Pancreas (tissue), 10 donors: ENCODE results near the gene CDK9. TPM values are rescaled to one million over a fixed set of nuclear protein-coding genes. Genes with fewer than 3 reads are reported as not detected.
A peak's percentile ranks its signal among the peaks of the same experiment; 100 is the strongest.

Source experiments
- ATAC-seq, 4 donors: fragments of 200-7000 bp; cut with Tn5 transposase; one replicate each; pipeline versions ENCODE4 v1.8.0 to v1.9.1; 2020; ENCODE audit warnings: mild to moderate bottlenecking in 4 of 4, moderate library complexity in 4 of 4
- DNase-seq, 6 donors: peaks; one replicate each; pipeline ENCODE4 v3.0.0-alpha.2; 2020
- FAIRE-seq: peaks from 2 replicates; lab custom pipeline; 2012; peaks lifted over from hg19 to GRCh38; lab: Jason Lieb, UNC
- H3K27ac ChIP-seq, 4 donors: fragments of 200-600 bp; sonication (generic); 1 replicate in 3 of 4; 2 replicates in 1 of 4; pipeline versions ENCODE4 v1.5.0 to v1.8.0; 2020
- H3K27me3 ChIP-seq, 4 donors: fragments of 200-600 bp; one replicate each; pipeline ENCODE4 v1.8.0; 2021
- H3K36me3 ChIP-seq, 3 donors: fragments of 200-600 bp; sonication (generic) in 1 of 3; one replicate each; pipeline versions ENCODE4 v1.5.0 to v1.8.0; 2020 to 2021
- H3K4me1 ChIP-seq, 3 donors: fragments of 200-600 bp; one replicate each; pipeline ENCODE4 v1.8.0; 2021
- H3K4me3 ChIP-seq, 4 donors: fragments of 200-600 bp; sonication (generic) in 2 of 4; one replicate each; pipeline versions ENCODE4 v1.5.0 to v1.8.0; 2020 to 2021
- H3K9me3 ChIP-seq, 4 donors: fragments of 200-600 bp; one replicate each; pipeline ENCODE4 v1.8.0; 2021
- WGBS, 2 donors: extraction: QIAGEN DNeasy Blood & Tissue Kit; methylation state at CpG; one replicate each; pipeline ENCODE4 v1.1.7; 2013; 5-methylcytosine and 5-hydroxymethylcytosine counted together
- intact Hi-C, 3 donors: fragments of 100-400 bp; cut with DNase I; formaldehyde crosslinking; loops; one replicate each; pipeline versions ENCODE4 v1.11.1 to v1.14.2; 2022
- polyA plus RNA-seq, 2 donors: library from polyadenylated mRNA; stranded (reverse); fragments of 200-250 nt; gene quantifications; one replicate each; pipeline ENCODE4 v1.2.3, GENCODE V29; 2013
- total RNA-seq, 6 donors: library from RNA; stranded (reverse); fragmentation: NEBNext Ultra II Directional in 4 of 6; extraction: Animal tissue kit (Norgen Biotek cat#: 25700) in 4 of 6; gene quantifications; one replicate each; pipeline versions ENCODE4 v1.2.1 to v1.2.4, GENCODE V29; 2021 to 2023
- TF ChIP-seq, protein P1 (sequence below), 4 donors: fragments of 200-600 bp; sonication (generic) in 3 of 4; IDR thresholded peaks; one replicate each; pipeline versions ENCODE4 v1.5.0 to v1.8.0; 2021; ENCODE audit warnings: antibody characterized with exemption in 4 of 4
- donor health status: healthy with polysubstance abuse.
- donor health status: DM: no; HTN: no; CAD: no; lungs with moderate emphysema.
- donor health status: DM: no; HTN: no; CAD: no.
- donor health status: control.
- donor health status: control.
- donor health status: Bipolar disorder and iron deficiency.
- donor health status: DM: yes; HTN: yes; CAD: no.
- donor health status: DM: no; HTN: no; CAD: no.
- donor health status: DM: no; HTN: no; CAD: no.
- donor health status: DM: yes; HTN: yes; CAD: no.

CDK9 gene
- total and polyA plus RNA-seq, 8 donors, result 33.9 to 119 (median 46.3) TPM

DNA sequence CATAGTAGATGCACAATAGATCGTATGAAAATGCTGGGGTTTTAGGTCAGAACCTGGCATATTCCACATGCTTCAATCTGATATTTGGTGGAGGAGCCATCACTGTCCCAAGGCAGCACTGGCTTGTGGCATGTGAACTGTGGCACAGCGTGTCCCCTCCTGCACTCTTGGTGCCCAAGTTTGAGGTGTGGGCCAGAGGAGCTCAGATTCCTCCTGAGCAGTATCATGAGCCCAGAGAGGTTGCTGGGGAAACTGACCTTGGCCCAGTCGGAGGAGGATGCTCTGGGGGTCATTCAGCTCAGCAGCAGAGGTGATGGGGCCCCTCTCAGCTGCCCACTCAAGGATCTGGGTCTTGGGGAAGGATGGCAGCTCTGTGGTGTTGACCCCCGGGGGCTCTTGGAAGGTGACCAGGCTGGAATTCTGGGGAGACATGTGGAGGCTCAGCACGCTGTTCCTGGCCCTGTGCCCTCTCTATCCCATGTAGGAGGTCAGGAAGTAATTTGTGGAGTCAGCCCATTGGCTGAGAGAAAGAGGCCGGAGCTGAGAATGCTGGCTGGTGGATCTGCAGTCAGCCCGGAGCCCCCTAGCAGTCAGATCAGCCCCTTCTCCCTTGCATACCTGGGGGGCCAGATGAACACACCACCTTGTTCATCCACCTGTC, 40.5 kb downstream of the CDK9 start:
- ATAC-seq (no peak), DNase-seq (peak in 1 of 6 donors; percentile 41), FAIRE-seq (no peak)
- no peak overlapping the region for H3K4me3 ChIP-seq
- H3K27me3 ChIP-seq, result no peaks in the 10 kb centered on the region
- 43 to 60% methylated on average over 7 of the region's 7 CpGs for WGBS, 2 donors
- TF ChIP-seq, protein P1, sequence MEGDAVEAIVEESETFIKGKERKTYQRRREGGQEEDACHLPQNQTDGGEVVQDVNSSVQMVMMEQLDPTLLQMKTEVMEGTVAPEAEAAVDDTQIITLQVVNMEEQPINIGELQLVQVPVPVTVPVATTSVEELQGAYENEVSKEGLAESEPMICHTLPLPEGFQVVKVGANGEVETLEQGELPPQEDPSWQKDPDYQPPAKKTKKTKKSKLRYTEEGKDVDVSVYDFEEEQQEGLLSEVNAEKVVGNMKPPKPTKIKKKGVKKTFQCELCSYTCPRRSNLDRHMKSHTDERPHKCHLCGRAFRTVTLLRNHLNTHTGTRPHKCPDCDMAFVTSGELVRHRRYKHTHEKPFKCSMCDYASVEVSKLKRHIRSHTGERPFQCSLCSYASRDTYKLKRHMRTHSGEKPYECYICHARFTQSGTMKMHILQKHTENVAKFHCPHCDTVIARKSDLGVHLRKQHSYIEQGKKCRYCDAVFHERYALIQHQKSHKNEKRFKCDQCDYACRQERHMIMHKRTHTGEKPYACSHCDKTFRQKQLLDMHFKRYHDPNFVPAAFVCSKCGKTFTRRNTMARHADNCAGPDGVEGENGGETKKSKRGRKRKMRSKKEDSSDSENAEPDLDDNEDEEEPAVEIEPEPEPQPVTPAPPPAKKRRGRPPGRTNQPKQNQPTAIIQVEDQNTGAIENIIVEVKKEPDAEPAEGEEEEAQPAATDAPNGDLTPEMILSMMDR (IDR thresholded peaks at IDR 0.05), result no peak
- H3K27ac ChIP-seq, result no peak overlapping the region
- peaks cover 0 to 5% (median 3%) of the 10 kb centered on the region in 3 donors for H3K4me1 ChIP-seq
- H3K9me3 ChIP-seq, result no peaks in the 10 kb centered on the region
- intact Hi-C loops, result no loop called here
- no peaks in the 10 kb centered on the region for H3K36me3 ChIP-seq

DNA sequence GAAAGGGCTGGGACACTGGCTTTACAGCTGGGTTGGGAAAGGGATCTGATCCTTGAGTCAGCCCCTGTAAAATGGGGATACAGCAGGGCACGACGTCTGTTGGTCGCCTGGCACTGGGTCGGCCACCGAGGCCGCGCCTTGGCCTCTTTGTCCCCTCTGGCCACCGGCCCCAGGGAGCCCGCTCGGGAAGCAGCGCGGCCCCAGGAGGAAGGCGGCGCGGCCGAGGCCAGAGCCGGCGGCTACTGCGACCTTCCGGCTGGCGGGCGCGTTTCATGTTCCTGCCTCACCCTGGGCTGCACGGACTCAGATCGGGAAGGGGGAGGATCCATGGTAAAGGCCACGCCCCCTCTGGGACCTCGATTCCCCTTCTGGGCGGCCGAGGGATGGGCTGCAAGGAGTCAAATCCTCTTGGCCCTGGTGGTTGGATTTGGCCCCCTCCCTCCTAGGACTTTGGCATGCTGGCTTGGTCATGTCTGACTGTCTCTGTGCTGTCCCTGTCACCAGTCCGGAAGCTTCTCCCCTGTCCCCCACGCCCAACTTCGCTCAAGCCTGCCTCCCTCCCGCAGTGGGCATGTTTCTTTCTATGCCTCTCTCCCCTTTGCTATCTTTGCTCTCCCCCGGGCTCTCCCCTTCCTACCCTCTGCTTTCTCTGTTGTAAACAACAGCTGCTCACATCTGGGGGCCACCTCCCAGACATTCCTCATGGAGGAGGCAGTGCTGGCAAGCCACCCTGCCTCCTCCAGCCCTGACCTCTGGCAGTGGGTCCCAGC, 42.6 kb downstream of the CDK9 start:
- no peak for FAIRE-seq
- TF ChIP-seq, protein P1 (IDR thresholded peaks at IDR 0.05), result no peak
- no peaks in the 10 kb centered on the region for H3K9me3 ChIP-seq
- H3K27me3 ChIP-seq, result no peaks in the 10 kb centered on the region
- intact Hi-C loops, result no loop called here
- H3K4me3 ChIP-seq, result peak overlapping the region in 2 of 4 donors; percentile 29 to 35
- ATAC-seq, result peak; percentile 82 to 87 (median 86)
- WGBS, 2 donors, result 12 to 19% methylated on average over 30 to 34 of the region's 34 CpGs
- peak overlapping the region in 3 of 4 donors; percentile 12 to 33 (median 22) for H3K27ac ChIP-seq
- peak; percentile 72 to 87 (median 82) for DNase-seq
- H3K4me1 ChIP-seq, result peaks cover 0 to 5% (median 3%) of the 10 kb centered on the region in 3 donors
- no peaks in the 10 kb centered on the region for H3K36me3 ChIP-seq

DNA sequence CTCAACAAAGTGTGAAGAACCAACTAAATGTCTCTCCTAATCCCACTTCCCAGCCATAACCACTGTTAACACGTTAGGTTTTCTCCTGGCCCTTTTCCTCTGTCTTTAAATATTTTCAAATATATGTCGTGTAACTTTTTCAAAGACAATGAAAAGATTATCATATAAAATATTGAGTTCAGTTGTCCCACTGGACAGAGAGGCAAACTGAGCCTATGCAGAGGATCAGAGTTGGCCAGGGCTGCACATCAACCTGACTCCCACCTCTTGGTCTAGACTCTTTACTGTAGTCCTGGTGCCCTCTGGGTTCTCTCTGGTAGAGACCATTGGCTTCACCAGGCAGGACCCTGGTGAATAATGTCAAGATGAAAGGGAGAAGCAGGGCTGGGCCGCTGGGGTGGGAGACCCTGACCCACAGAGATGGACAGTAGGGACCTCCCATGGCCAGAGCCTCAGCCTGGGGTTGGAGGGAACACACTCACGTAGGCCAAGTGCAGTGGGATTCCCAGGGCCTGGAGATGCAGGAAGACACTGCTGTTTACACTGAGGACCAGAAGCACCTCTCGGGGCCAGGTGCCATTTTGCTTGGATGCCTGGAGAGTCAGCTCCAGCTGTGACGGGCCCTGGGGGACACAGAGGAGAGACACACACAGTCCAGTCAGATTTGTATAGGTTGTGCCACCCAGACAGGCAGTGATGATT, 43.5 kb downstream of the CDK9 start:
- H3K4me1 ChIP-seq, result peaks cover 0 to 5% (median 3%) of the 10 kb centered on the region in 3 donors

DNA sequence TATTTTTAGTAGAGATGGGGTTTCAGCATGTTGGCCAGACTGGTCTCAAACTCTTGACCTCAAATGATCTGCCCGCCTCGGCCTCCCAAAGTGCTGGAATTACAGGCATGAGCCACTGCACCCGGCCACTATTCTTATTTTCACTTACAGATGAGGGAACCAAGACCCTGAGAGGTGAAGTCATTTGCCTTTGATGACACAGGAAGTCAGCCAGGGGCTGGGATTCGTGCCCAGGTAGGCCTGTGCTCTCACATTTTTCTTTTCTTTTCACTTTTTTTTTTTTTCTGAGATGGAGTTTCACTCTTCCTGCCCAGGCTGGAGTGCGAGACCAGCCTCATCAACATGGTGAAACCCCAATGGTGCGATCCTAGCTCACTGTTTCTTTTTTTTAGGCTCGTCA, 46.4 kb downstream of the CDK9 start:
- Histone ChIP-seq H3K36me3 (no peaks in the 10 kb centered on the region), H3K27ac (peak overlapping the region in 2 of 4 donors; percentile 2 to 44), H3K9me3 (no peaks in the 10 kb centered on the region), H3K4me3 (no peak overlapping the region), H3K4me1 (peaks cover 0 to 5% (median 3%) of the 10 kb centered on the region in 3 donors), H3K27me3 (no peaks in the 10 kb centered on the region)
- ATAC-seq (no peak), FAIRE-seq (no peak), DNase-seq (no peak)
- TF ChIP-seq, protein P1 (IDR thresholded peaks at IDR 0.05), result no peak
- WGBS, 2 donors, result 63% methylated on average over 7 of the region's 7 CpGs
- intact Hi-C loops, result no loop called here

More for the DNA sequence above, 43.5 kb downstream of the CDK9 start:
- ATAC-seq, result no peak
- TF ChIP-seq, protein P1 (IDR thresholded peaks at IDR 0.05), result no peak
- intact Hi-C loops, result no loop called here
- no peak for DNase-seq
- H3K27ac ChIP-seq, result no peak overlapping the region
- no peak for FAIRE-seq
- 88% methylated on average over 6 of the region's 6 CpGs for WGBS, 2 donors
- H3K36me3 ChIP-seq, result no peaks in the 10 kb centered on the region
- no peaks in the 10 kb centered on the region for H3K9me3 ChIP-seq
- no peaks in the 10 kb centered on the region for H3K27me3 ChIP-seq
- H3K4me3 ChIP-seq, result no peak overlapping the region
